ENCODE measurements around the gene SLC51A.

DNA sequence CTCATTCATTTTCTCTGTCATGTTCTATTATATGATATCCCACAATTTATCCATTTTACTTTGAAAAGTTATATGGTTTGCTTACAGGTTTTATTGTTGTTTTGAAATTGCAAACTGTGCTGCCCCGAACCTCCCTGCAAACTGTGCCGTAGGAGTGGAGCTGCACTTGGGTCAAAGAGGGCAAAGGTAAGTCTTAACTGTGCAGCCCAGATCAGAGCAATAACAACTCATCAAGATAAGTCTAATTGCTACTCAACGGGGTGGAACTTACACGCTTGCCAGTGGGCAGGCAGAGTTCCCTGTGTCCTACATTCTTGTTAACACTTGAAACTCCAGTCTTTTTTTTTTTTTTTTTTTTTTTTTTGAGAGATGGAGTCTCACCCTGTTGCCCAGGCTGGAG is 38.4 kb upstream of the SLC51A start:
- TF ChIP-seq, protein P1, sequence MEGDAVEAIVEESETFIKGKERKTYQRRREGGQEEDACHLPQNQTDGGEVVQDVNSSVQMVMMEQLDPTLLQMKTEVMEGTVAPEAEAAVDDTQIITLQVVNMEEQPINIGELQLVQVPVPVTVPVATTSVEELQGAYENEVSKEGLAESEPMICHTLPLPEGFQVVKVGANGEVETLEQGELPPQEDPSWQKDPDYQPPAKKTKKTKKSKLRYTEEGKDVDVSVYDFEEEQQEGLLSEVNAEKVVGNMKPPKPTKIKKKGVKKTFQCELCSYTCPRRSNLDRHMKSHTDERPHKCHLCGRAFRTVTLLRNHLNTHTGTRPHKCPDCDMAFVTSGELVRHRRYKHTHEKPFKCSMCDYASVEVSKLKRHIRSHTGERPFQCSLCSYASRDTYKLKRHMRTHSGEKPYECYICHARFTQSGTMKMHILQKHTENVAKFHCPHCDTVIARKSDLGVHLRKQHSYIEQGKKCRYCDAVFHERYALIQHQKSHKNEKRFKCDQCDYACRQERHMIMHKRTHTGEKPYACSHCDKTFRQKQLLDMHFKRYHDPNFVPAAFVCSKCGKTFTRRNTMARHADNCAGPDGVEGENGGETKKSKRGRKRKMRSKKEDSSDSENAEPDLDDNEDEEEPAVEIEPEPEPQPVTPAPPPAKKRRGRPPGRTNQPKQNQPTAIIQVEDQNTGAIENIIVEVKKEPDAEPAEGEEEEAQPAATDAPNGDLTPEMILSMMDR (IDR thresholded peaks at IDR 0.05): no peak
- TF ChIP-seq POLR2A (IDR thresholded peaks at IDR 0.05): no peak
